HG02884 (cell line): ENCODE data around the gene DCHS2.
A peak's percentile ranks its signal among the peaks of the same experiment; 100 is the strongest.

Source experiments
- ATAC-seq: cut with Tn5 transposase; IDR thresholded peaks from one replicate; pipeline ENCODE4 v1.9.1; 2021; ENCODE audit warnings: mild to moderate bottlenecking, moderate library complexity; ENCODE audit not compliant: unreplicated experiment

DCHS2 gene

DNA sequence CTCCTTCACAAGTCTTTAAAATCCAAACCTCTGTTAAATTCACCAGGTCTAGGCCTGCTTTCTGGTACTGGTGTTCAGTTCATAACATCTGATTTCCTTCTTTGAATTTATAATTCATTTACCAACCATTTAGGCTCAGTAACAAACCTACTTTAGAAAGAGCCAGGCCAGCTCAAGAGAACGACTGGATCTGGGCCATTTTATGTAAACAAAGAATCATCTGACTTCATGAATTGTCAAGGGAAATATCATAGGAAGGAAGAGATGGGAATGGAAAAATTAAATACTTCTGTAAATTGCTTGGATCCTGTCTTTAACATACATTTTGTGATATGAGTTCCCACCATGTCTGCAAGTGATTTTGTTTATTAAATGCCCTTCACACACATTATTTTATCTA is 36.5 kb downstream of the DCHS2 start:
- ATAC-seq, result no peak

DNA sequence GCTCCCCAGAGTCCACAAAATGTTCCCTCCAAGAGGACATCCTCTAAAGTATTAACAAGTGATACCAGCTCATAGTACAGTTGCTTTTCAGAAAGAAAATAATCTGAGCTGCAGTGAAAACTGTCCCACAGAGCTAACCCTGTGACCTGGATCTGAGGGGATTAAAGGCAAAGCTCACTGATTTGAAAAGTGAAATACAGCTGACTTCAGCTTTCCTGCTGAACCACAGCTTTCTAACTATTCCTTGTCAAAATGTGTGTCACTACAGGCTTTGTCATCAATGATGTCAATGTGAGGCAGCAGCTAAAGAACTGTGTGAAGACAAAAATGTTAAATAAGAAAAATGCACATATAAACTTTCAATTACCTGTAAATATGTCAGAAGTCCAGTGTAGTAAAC is 36.9 kb downstream of the DCHS2 start:
- ATAC-seq, result no peak

DNA sequence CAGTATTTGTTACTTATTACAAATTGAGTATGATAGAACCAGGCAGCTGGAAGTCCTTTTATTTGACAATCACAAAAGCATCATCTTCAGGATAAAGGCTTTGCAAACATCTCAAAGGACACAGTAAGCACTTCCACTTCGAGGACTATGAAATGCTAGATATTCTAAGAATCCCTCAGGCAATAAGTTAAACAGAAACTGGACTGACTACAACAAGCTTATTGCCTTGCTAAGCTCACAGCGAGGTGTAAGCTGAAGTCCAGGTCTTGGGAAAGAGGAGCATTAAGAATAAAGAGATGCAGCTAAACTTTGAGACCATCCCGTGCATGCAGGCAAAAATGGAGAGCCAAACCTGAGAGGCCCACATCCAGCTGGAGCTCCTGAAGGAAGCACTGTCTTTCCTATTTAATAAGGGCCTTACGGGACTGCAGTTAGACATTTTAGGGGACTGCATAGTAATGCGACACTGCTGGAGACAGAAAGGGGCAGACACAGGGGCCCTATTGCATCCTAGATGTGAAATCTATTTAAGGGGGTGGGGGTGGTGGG is 38.7 kb downstream of the DCHS2 start:
- no peak for ATAC-seq

DNA sequence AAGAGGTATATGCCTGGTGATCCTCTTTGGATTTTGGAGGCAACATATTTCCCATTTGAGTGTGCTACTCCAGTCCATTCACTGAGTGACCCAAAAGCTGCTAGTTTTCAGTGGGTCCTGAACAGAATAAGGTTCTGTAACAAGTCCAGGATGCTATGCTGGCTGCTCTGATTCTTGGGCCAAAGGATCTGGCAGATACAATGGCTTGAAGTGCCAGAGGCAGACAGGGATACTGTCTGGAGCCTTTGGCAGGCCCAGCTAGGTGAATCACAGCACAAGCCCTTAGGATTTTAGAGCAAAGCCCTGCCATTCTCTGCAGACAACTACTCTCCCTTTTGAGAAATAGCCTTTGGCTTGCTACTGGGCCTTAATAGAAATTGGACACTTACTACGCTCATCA is 40.6 kb downstream of the DCHS2 start:
- no peak for ATAC-seq

DNA sequence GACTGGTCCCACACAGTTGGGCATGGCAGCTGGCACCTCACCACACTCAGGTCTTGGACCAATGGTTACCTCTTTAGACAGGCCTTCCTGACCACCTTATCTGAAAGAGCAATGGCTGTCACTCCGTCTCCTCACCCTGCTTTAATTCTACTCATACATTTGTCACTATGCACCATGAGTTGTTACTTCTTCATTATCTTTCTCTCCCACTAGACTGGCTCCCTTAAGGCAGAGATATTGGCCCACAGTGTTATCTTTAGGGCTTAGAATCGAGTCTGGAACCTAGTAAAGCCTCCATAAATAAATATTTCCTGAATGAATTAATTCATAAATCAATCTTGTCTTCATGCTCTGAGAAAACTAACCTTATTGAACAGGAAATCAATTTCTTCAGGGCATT is 46.6 kb downstream of the DCHS2 start:
- ATAC-seq, result no peak

DNA sequence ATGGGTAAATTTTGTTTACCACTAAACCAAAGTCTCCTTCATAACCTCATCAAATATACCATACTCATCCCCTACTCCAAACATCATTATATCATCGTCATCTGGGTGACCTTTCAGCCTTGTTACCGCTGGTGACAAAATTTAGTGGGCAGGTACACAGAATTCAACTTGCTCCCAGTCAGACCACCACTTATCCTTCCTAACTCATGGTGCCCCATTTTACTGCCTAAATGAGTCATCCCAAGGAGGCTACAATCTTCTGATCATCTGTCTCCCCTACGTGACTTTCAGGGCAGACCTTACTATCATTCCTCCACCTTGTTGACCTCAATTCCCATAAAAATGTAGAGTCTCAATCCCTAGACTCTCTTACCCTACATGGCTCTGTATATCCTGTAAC is 49.6 kb downstream of the DCHS2 start:
- ATAC-seq, result no peak

DNA sequence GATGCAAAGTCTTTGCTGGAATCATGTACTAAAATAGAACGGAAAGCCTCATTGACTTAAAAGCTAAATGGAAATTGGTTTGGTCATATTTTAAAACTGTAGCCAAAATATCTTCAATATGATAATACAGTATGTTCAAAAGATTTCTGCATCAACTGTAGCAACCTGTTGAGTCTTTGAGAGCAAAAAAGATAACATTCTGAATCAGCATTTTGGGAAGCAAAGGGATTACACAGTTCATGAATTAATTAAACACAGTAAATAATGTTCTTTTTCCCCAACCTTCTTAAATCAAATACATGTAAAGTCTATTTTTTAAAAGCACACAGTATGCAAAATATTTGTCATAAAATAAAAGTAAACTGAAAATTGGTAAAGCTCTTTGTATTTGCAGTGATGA is 50.5 kb downstream of the DCHS2 start:
- no peak for ATAC-seq

DNA sequence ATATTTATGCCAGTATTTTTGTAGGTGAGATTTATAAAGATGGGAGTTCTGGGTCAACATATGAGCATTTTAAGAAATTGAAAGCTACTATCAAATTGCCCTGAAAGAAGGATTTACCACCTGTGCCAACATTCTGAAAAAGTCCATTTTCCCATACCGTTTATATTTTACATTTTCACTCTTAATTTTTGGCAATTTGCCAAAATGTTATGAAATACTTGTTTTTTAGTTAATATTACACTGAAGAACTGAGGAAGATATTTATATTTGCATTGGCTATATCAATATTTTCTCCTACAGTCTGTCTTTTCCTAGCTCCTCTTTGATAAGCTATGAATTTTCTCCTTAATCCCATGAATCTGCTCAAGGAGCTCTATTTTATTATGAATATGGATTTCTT is 52.4 kb downstream of the DCHS2 start:
- ATAC-seq, result no peak

DNA sequence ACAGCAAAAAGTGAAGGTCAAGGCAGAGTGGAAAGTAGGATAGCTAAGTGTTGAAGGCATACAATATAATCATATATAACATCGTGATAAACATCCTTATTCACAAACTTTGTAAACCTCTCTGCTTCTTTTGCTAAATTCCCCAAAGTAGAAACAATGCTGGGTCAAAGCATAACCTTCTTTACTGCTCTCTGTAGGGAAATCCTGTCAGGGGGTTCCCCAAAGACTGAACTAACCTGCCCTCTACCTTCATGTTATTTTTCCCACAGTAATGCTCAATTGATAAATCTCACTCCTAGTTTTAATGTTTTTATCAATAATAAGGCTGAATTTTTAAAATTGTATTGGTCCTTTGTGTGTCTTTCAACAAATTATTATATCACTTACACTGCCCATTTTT is 55.7 kb downstream of the DCHS2 start:
- peak; percentile 65 for ATAC-seq

DNA sequence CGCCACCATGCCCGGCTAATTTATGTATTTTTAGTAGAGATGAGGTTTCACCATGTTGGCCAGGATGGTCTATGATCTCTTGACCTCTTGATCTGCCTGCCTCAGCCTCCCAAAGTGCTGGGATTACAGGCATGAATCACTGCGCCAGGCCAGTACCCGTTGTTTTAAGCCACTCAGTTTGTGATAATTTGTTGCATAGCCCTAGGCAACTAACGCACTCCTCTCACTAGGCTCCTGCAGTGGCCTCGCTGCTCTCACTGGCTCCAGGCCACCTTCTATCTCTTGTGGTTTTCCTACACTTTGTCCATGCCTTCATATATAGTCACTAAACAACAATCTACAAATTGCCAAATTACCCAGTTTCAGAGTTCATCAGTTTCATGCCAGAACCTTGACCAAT is 58.1 kb downstream of the DCHS2 start:
- ATAC-seq, result no peak

DNA sequence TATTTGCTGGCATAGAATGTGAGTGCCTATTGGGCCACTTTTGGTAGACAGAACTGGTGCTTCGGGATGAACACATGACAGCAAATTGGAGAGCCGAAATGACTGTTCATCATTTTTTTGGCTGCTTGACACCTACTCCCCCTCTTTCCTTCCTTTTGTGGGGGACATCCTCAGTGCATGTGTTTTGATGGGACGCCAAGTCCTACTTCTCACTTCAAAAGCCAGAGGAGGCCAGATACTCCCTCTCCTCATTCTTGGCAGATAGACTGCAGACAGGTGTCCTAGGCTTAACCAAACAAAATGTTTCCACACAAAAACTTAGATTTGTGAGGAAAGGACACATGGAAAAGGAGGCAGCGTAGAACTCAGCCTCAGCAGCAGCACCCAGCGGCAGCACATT is 62.4 kb downstream of the DCHS2 start:
- no peak for ATAC-seq

DNA sequence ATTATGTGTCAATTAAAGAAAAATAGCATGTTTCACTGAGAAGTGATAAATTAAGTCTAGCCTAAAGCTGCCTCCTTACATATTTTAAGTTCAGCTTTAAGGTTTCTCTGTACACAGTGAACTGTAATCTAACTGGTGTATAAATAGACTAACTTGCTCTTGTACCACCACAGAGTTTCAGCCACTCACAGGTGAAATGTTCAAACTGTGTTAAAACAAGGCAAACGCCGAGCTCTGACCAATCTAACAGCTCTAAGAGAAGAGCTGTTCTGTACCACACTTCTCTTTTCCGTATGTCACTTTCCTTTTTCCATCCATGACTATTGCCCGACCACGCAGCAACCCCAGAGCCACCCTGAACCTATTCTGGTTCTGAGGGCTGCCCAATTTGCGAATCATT is 64.5 kb downstream of the DCHS2 start:
- no peak for ATAC-seq

DNA sequence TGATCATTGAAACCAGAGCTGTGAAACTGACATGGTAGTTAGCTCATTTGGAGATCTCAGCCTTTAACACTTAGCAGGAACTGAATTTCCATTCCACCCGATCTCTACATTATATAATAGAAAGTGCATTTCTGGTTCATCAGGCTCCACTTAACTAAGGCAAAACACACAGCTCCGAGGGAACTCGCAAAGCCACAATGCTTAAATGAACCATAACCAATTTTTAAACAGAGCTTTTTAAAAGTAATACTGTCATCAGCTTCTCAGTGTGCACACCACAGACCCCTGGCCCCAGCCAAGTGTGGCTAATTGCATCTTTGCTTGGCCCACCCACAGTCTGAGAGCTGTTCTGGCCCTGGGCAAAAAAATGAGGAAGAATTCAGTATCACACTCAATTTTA is 66.1 kb downstream of the DCHS2 start:
- ATAC-seq, result no peak

DNA sequence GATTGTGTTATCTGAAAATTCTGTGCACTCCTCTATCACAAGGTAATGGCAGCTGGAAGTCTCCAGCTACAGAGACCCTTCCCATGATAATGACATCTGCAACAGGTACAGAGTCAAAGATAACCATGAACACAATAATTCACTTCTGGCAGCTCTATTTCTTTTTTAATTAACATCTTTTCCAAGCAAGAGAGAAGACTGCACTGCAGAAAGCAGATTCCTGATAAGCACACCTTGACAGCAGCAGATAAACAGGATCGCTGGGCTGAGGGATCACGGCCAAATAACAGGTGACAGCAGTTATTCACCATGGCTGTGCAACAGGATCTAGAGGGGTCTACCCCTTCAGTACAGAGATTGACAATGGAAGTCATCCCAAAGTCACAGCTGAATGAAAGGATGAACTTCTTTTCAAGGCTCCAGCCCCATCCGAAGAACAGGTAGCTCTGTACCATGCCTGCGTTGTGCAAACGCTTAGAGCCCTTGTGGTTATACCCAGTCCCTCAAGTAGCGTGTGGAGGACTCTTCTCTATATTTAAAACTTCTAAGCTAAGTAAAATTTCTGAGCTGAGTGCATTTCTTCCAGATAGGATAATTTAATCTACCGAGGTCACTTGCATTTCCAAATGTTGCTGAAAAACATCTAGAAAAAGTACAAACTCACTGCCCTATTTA is 66.7 kb downstream of the DCHS2 start:
- no peak for ATAC-seq

DNA sequence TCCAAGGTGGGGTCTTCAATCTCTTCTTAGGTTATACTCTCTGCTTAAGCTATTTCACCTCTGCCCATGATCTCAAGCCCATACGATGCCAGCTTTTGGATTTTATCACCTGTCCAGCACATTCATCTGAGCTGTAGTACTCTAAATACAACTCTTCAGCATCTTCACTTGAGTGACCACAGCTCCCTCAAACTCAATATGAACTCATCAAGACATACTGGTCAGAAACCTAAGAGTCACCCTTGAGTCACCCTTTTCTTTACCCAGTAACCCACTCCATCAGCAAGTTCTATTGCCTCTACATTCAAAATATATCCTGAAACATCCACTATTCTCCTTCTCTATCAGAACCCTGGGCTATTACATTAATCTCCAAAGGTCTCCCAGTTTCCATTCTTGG is 69.4 kb downstream of the DCHS2 start:
- peak; percentile 11 for ATAC-seq

DNA sequence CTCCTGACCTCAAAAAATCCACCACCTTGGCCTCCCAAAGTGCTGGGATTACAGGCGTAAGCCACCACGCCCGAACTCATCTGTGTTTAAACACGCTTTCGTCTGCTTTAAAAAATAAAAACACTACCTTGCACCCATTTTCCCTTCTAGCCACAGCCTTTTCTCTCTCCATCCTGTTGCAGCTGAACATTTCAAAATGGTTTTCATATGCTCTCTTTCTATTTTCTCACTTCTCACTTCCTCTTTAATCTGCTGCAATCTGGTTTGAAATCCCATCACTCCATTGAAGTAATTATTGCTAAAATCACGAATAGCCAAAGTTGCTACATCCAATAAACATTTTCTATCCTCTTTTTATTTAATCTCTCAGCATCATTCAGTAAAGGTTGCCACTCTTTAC is 70.0 kb downstream of the DCHS2 start:
- peak; percentile 50 for ATAC-seq

DNA sequence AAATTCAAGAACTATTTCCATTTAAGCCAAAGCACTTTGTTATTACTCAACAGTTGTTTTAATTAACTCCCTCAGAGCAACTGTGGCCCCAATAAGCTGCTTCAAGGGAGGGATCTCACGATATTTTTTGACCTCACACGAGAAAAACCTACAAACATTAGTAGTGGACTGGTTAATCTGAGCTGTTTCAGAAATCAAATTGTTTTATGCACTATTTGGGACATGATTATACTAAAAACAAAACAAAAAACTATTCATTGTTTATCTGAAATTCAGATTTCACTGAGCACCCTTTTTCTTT is 74.3 kb downstream of the DCHS2 start:
- no peak for ATAC-seq

DNA sequence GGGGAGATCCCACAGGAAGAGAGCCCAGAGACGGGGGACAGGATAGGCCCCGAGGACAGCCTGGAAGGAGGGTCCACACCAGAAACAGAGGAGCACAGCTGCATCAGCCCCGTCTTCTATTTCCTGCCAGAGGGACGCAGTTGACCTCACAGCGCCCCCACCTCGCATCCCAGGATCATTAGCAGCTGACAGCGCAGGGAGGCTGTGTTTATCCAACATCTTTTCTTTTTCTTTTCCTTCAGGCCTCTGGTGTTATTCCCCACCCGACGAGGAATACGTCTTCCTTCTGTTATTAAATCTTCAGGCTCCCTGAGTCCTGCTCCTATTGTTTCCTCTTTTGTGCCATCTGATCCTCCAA is 75.4 kb downstream of the DCHS2 start:
- peak; percentile 39 for ATAC-seq

DNA sequence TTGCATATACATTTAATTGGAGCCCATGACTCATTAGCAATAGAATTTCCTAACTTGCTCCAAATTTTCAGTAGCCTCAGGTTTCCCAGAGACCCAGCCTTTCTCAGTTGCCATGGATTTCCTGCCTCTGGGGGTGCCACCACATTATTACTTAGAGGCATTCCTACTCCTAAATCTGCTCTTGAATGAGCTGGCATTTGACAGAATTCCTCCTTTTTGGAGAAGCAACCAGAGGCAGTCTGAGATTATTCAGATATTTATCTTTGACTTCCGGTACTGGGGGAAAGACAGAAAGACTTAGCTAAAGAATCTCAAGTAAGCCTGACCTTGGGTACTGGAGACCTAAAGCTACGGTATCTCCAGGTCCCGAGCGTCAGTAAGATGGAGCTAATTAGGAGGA is 76.3 kb downstream of the DCHS2 start:
- ATAC-seq, result no peak

DNA sequence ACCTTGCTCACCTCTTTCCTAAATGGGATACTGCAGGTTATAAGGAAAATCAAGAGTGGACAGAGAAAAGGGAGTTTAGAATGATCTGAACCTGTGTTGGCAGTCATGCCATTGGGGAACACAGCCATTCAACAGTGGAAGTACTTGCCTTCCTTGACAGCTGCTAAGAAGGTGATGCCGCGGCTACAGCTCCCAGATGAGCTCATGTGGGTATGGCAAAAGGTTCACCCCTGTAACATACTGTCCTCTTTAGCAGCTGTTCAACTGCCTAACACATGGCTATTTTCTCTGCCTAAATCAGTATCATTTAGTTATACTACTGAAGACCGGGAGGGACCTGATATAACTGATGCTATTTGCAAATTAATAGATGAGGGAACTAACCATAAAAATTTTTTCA is 76.8 kb downstream of the DCHS2 start:
- ATAC-seq, result no peak

DNA sequence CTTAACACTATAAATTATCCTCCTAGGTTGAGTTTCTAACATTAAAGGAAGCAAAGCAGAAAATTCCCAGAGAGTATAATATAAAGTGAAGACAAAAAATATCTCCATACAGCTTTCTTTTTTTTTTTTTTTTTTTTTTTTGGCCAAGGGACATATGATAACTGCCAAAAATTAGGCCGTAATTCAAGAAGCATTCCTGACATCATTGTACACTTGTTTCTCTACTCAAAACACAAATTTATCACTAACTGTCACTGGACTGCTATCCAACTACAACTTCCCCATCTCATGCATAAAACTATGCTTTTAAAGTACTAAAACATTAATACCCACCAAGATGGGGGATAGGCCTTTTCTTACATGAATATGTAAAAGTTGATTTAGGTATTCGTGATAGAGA is 77.2 kb downstream of the DCHS2 start:
- no peak for ATAC-seq

DNA sequence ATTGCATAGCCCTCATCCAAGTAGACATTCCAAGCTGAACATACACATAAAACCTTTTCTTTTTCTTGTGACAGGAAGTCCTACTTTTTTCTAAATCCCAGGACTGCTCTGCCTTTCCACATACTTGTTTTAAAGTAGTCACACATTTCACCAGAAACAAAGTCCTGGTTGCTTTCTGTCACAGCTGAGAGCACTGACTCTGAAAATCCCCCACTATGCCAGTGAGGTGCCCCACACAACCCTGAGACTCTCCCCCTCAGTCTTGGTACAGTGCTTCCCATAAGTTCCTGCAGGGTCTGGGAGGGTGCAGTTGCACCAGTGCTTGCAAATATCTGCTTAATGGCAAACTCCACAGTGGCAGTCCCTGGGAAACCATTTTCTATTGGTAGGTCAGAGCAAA is 84.2 kb downstream of the DCHS2 start:
- no peak for ATAC-seq

DNA sequence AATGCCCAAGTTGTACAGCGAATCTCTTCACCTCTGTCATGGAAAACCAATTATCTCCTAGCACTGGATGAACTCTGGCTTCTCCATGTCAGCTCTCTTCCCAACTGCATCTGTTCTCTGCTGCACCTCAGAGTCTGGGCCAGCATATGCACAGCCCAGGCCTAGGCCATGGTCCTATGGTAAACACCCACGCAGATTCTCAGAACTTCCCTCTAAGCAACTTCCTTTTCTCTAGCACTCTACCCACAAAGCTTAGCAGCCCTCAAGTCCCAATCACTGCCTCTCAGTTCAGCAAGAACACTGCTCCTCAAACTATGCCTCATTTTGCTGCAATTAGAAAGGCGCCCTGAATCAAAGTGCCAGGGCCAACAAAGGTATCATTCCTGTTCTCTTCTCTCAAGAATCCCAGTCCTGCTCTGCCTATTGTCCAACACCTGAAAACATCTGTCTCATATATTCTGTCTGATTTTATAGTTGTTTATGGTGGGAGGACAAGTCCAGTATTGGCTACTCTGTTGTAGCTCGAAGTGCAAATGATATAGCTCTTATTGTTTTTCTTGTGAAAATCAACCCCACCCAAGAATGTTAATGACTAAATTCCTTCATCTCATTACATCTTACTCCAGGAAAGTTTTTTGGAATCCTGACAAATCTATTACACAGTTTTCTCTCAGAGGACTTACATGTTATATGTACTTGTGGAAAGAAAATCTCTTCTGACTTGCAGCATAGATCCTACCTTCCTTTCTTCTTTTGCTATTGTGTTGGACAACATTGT is 85.4 kb downstream of the DCHS2 start:
- peak; percentile 96 for ATAC-seq
